Measurements from ENCODE around the gene CCP110. TPM values are rescaled to one million over a fixed set of nuclear protein-coding genes. Genes with fewer than 3 reads are reported as not detected.

The CCP110 gene
- total RNA-seq, 4 donors from 2014 or later: 10.7 to 18.8 (median 14.5) TPM

GRCh38 chr16:19527161-19527560 is 3.4 kb downstream of the CCP110 start:
- TF ChIP-seq, protein P1, sequence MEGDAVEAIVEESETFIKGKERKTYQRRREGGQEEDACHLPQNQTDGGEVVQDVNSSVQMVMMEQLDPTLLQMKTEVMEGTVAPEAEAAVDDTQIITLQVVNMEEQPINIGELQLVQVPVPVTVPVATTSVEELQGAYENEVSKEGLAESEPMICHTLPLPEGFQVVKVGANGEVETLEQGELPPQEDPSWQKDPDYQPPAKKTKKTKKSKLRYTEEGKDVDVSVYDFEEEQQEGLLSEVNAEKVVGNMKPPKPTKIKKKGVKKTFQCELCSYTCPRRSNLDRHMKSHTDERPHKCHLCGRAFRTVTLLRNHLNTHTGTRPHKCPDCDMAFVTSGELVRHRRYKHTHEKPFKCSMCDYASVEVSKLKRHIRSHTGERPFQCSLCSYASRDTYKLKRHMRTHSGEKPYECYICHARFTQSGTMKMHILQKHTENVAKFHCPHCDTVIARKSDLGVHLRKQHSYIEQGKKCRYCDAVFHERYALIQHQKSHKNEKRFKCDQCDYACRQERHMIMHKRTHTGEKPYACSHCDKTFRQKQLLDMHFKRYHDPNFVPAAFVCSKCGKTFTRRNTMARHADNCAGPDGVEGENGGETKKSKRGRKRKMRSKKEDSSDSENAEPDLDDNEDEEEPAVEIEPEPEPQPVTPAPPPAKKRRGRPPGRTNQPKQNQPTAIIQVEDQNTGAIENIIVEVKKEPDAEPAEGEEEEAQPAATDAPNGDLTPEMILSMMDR (IDR thresholded peaks at IDR 0.05; ENCODE audit: low read depth): no peak

DNA sequence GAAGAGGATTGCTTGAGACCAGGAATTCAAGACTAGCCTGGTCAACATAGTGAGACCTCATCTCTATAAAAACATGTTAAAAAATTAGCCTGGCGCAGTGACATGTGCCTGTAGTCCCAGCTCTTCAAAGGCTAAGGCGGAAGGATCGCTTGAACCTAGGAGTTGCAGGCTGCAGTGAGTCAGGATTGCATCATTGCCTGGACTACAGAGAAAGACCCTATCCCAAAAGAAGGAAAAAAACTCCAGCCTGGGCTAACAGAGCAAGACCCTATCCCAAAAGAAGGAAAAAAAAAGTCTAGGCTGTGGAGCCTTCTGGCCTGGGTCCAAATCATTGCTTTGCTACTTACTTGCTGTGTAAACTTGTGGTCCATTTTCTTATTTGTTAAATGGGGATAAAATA is 4.9 kb downstream of the CCP110 start:
- TF ChIP-seq, protein P1 (IDR thresholded peaks at IDR 0.05; ENCODE audit: low read depth): no peak

- TF ChIP-seq, protein P1 (IDR thresholded peaks at IDR 0.05; ENCODE audit: low read depth): no peak
Observed at GRCh38 chr16:19532601-19533000, 8.9 kb downstream of the CCP110 start.

DNA sequence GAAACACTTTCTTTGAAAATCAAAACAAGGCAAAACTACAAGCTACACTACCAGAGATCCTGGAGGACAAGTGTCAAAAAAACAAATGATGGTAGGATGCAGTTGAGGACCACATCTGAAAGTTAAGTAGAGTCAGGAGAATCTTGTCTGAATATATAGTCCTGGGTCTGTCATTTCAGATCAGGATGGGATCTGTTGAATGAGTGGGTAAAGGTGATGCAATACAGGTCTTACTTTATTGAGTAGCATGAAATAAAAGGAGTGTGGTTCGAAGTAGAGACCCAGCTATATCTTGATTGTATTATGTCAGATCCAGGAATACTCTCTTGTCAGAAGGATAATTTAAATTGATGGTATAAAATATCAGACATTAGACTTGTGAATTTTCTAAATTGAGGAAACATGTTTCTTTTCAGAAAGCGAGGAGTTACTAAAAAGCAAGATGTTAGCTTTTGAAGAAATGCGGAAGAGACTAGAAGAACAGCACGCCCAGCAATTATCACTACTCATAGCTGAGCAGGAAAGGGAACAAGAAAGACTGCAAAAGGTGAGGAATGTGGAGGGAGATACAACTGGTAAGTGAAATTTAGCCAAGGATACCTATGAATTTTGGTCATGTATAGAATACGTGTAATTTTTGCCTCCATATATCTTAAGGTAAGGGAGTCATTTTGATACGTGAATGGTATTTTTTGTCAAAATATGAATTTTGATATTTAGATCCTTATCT is 16.7 kb downstream of the CCP110 start:
- TF ChIP-seq, protein P1 (IDR thresholded peaks at IDR 0.05; ENCODE audit: low read depth): no peak

DNA sequence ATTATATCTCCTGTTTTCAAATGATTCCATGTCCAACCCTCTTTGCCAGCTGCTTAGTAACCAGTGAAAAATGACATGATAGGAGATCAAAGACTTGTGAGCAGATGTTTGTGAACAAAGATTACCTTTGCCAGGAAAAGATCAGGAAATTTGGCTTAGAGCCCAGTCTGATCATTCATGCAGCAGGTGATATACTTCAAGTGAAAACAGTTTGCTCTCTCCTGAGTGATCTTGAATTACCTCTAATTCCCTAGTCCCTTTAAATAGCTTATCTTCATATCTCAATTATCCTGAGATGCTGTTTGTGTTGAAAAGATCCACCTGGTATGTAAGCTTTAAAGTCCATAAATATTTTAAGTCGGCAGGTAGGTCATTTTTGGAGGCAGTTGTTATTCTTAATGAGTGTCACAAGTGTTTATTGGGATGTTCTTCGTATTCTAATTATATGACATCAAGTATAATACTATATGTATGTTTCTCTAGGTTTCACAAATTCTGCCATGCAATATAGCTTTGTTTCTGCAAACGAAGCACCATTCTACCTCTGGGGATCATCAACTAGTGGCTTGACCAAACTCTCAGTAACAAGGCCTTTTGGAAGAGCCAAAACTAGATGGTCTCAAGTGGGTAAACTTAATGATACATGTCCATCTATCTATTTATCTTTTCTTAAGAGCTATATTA is 18.5 kb downstream of the CCP110 start:
- TF ChIP-seq, protein P1 (IDR thresholded peaks at IDR 0.05; ENCODE audit: low read depth): no peak

DNA sequence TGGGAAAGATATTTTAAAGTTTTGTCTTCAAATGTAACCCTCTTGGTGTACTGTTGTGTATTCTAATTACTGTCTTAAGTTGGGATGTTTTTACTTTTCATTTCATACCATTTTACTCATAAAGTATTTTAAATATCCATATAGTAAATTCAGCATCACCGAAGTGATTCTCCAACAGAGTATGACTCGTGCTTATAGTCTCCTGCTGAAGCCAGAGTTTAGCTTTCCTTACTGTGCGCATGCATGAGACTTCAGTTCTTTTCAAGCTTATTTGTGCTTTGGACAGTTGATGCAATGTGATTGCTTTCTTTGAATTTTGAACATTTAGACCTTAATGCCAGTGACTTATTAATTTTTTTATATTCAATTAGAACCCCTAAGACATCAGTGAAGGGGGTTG is 24.4 kb downstream of the CCP110 start:
- TF ChIP-seq, protein P1 (IDR thresholded peaks at IDR 0.05; ENCODE audit: low read depth): no peak

GRCh38 chr16:19549673-19550072 is 25.9 kb downstream of the CCP110 start:
- TF ChIP-seq, protein P1 (IDR thresholded peaks at IDR 0.05; ENCODE audit: low read depth): no peak

Measured in subcutaneous adipose tissue (tissue), 4 donors.